HFFc6 (cell line): ENCODE results near the gene DPP6. TPM values are rescaled to one million over a fixed set of nuclear protein-coding genes. Genes with fewer than 3 reads are reported as not detected.

ENCODE experiments used
- DNase-seq: peaks from one replicate; pipeline ENCODE4 v3.0.0-alpha.2; 2018
- H3K27ac Mint-ChIP-seq: 2 replicates; pipeline ENCODE4 v1.8.0; 2020; ENCODE audit warnings: mild to moderate bottlenecking, mixed read lengths
- H3K27me3 Mint-ChIP-seq: 2 replicates; pipeline ENCODE4 v1.8.0; 2021; ENCODE audit warnings: mild to moderate bottlenecking, moderate library complexity, mixed read lengths; ENCODE audit not compliant: insufficient read depth
- H3K36me3 Mint-ChIP-seq: 2 replicates; pipeline ENCODE4 v1.8.0; 2021; ENCODE audit warnings: low read depth, mixed read lengths
- H3K4me1 Mint-ChIP-seq: 2 replicates; pipeline ENCODE4 v1.8.0; 2020; ENCODE audit warnings: low read depth, mixed read lengths
- H3K4me3 Mint-ChIP-seq: 2 replicates; pipeline ENCODE4 v1.8.0; 2020; ENCODE audit warnings: mild to moderate bottlenecking, moderate library complexity, mixed read lengths
- H3K9me3 Mint-ChIP-seq: 2 replicates; pipeline ENCODE4 v1.8.0; 2020; ENCODE audit warnings: mild to moderate bottlenecking, mixed read lengths
- total RNA-seq, 6 experiments: library from RNA; stranded (reverse); fragmentation: NEBNext Ultra II Directional; extraction: Animal tissue kit (Norgen Biotek cat#: 25700); gene quantifications; 2 replicates in 1 of 6; 3 replicates in 5 of 6; pipeline ENCODE4 v1.2.3, GENCODE V29; 2021
- TF ChIP-seq, protein P1 (sequence below): fragments of 200-600 bp; sonication (generic); IDR thresholded peaks from 2 replicates; pipeline ENCODE4 v1.5.0; 2021; ENCODE audit warnings: antibody characterized with exemption, mild to moderate bottlenecking

Gene DPP6
- total RNA-seq, 6 experiments from 2014 or later = not detected

DNA sequence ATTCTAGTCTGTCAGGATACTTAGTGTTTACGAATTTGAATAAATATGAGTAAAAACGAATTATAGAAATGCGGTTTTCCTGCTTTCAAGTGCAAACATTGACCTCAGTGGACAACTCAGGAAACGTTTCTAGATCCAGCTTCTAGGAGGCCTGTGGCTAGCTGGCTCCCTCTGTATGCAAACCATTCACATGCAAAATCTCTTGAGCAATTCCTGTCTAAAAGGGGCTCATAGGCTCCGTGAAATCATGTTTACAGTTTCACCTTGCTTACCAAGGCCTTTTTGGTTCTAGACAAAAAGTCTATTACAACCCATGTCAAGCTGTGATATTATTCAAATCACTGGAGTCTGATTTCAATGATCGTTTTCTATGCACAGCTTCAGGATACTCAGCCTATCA is 364.5 kb downstream of the DPP6 start:
- Mint-ChIP-seq H3K36me3 (peaks cover 9% of the 10 kb centered on the region), H3K4me3 (no peak overlapping the region), H3K27me3 (no peaks in the 10 kb centered on the region), H3K27ac (no peak overlapping the region), H3K9me3 (peaks cover 62% of the 10 kb centered on the region), H3K4me1 (no peaks in the 10 kb centered on the region)
- TF ChIP-seq, protein P1, sequence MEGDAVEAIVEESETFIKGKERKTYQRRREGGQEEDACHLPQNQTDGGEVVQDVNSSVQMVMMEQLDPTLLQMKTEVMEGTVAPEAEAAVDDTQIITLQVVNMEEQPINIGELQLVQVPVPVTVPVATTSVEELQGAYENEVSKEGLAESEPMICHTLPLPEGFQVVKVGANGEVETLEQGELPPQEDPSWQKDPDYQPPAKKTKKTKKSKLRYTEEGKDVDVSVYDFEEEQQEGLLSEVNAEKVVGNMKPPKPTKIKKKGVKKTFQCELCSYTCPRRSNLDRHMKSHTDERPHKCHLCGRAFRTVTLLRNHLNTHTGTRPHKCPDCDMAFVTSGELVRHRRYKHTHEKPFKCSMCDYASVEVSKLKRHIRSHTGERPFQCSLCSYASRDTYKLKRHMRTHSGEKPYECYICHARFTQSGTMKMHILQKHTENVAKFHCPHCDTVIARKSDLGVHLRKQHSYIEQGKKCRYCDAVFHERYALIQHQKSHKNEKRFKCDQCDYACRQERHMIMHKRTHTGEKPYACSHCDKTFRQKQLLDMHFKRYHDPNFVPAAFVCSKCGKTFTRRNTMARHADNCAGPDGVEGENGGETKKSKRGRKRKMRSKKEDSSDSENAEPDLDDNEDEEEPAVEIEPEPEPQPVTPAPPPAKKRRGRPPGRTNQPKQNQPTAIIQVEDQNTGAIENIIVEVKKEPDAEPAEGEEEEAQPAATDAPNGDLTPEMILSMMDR = no peak
- no peak for DNase-seq

DNA sequence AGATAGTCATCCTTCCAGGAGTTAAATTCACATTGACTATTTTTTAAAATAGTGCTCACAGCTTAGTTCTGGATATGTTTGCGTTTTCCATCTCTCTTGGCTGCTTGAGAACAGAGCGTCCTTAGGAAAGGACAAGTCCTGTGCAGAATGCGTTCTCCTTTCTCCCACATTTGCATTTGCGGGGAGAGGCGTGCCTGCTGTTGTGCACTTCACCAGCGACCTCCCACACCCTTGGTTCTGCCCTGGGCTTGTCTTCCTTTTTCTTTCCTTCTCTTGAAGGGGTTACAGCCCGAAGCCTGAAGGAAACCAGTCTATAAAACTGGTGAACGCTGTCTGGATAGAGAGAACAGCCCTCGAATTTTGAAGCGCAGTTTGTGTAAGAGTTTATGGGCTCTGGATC is 367.1 kb downstream of the DPP6 start:
- no peaks in the 10 kb centered on the region for H3K4me1 Mint-ChIP-seq
- H3K36me3 Mint-ChIP-seq = peaks cover 9% of the 10 kb centered on the region
- H3K27ac Mint-ChIP-seq = no peak overlapping the region
- peaks cover 56% of the 10 kb centered on the region for H3K9me3 Mint-ChIP-seq
- TF ChIP-seq, protein P1 = no peak
- no peak overlapping the region for H3K4me3 Mint-ChIP-seq
- DNase-seq = no peak
- no peaks in the 10 kb centered on the region for H3K27me3 Mint-ChIP-seq

DNA sequence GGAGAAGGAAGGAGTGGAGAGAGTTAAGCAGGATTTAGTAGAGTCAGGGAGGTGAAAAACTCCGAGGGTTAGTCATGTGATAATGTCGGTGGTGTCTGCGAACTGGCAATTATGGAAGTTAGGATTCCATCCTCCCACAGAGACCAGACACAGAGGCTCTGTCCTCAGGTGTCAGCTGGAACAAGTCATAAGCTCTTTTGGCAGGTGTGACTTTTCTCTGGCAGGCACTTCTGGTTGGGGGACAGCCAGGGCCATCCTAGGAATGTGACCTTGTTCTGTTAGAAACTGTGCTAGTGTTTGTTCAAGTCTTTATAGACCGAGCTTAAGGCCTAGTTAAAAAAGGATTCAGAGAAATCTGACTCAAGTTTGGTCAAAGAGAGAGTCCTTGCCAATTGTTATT is 371.0 kb downstream of the DPP6 start:
- TF ChIP-seq, protein P1 = no peak
- Mint-ChIP-seq H3K27ac (no peak overlapping the region), H3K36me3 (no peaks in the 10 kb centered on the region), H3K4me1 (no peaks in the 10 kb centered on the region), H3K4me3 (no peak overlapping the region), H3K9me3 (peaks cover 43% of the 10 kb centered on the region), H3K27me3 (no peaks in the 10 kb centered on the region; the same call in 1 of the 2 replicates)
- no peak for DNase-seq

DNA sequence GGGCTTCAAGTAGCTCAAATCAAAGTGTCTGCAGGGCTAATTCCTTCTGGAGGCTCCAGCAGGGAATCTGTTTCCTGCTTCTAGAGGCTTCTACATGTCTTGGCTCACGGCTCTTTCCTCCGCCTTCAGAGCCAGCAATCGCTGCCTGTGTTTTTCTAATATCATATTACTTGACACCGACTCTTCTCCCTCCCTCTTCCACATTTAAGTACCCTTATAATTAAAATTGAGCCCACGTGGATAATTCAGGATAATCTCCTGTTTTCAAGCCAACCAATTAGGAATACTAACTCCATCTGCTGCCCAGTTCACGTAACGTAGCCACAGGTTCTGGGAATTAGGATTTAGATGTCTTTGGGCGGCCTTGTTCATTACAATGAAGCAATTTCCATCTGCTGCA is 372.2 kb downstream of the DPP6 start:
- H3K27me3 Mint-ChIP-seq = no peaks in the 10 kb centered on the region; the same call in 1 of the 2 replicates
- TF ChIP-seq, protein P1 = no peak
- peaks cover 2% of the 10 kb centered on the region; the same call in 1 of the 2 replicates for H3K36me3 Mint-ChIP-seq
- H3K27ac Mint-ChIP-seq = no peak overlapping the region
- H3K4me1 Mint-ChIP-seq = no peaks in the 10 kb centered on the region
- peaks cover 40% of the 10 kb centered on the region for H3K9me3 Mint-ChIP-seq
- no peak for DNase-seq
- H3K4me3 Mint-ChIP-seq = no peak overlapping the region

DNA sequence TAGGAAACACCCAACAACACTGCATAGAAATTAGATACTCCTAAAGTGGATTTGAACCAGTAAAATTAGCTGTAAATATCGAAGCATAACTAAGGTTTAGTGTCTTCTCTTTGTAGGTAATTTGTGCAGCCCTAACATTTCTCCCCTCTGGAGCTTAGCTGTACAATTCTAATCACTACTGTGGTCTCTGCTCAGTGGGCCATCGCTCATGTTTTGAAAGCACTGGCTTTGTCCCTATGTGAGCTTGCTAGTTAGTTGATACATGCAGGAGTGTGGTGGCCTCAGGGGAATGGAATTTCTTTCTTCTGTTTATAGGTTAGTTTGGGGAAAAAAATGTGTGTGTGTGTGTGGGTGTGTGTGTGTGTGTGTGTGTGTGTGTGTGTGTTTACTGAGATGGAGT is 373.1 kb downstream of the DPP6 start:
- no peak overlapping the region for H3K4me3 Mint-ChIP-seq
- H3K36me3 Mint-ChIP-seq = peaks cover 5% of the 10 kb centered on the region; the same call in 1 of the 2 replicates
- H3K27me3 Mint-ChIP-seq = no peaks in the 10 kb centered on the region; the same call in 1 of the 2 replicates
- no peaks in the 10 kb centered on the region for H3K4me1 Mint-ChIP-seq
- H3K9me3 Mint-ChIP-seq = peaks cover 39% of the 10 kb centered on the region
- TF ChIP-seq, protein P1 = no peak
- no peak for DNase-seq
- no peak overlapping the region for H3K27ac Mint-ChIP-seq

DNA sequence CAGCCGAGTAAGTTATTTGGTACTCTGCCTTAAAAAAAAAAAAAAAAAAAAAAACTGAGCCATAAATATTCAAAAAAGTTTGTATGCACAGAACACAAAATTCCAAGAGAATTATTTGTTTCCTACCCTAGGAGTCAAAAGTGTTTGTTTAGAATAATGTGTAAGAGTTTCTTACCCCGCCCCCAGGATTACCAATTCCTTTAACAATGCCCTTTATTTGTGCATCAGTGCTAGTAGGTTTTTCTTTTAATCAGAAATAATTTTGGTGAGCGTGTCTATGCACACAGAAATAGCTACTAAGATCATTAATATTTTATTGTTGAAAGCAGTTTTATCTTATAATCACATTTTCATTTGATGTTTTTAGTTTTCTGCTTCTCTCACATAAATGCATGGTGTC is 374.6 kb downstream of the DPP6 start:
- H3K9me3 Mint-ChIP-seq = peaks cover 41% of the 10 kb centered on the region
- TF ChIP-seq, protein P1 = no peak

More for the DNA sequence above, 374.6 kb downstream of the DPP6 start:
- Mint-ChIP-seq H3K27ac (no peak overlapping the region), H3K4me3 (no peak overlapping the region), H3K36me3 (peaks cover 5% of the 10 kb centered on the region; the same call in 1 of the 2 replicates), H3K27me3 (no peaks in the 10 kb centered on the region; the same call in 1 of the 2 replicates), H3K4me1 (no peaks in the 10 kb centered on the region)
- no peak for DNase-seq
